Activated T-helper 1 cell treated with anti-CD3 and anti-CD28 coated beads, Interleukin-2, amount 50 U/mL, for 16 hours (primary cell): ENCODE measurements around the gene MNX1.

Experiments used
- DNase-seq, 2 donors: peaks; one replicate each; pipeline ENCODE4 v3.0.0-alpha.2; 2020; ENCODE audit warnings: low read depth in 1 of 2, low spot score in 1 of 2

MNX1 gene

GRCh38 chr7:157010588-157011332 is at the start of gene MNX1:
MNX1 (minus strand) TSS chr7:157010663; CDS start chr7:157010350, 313 bp downstream.
- no peak for DNase-seq

GRCh38 chr7:157059534-157059933 is 49.1 kb upstream of the MNX1 start:
- DNase-seq = no peak

GRCh38 chr7:157058701-157059100 is 48.2 kb upstream of the MNX1 start:
- no peak for DNase-seq

GRCh38 chr7:157058068-157058467 is 47.6 kb upstream of the MNX1 start:
- no peak for DNase-seq

- DNase-seq = no peak
Observed at GRCh38 chr7:157056957-157057902, 46.8 kb upstream of the MNX1 start.

GRCh38 chr7:157056246-157056645 is 45.8 kb upstream of the MNX1 start:
- no peak for DNase-seq

- no peak for DNase-seq
Observed at GRCh38 chr7:157054927-157055326, 44.5 kb upstream of the MNX1 start.

- DNase-seq = no peak
Observed at GRCh38 chr7:157053118-157053517, 42.7 kb upstream of the MNX1 start.

- DNase-seq = no peak
Observed at GRCh38 chr7:157047148-157047547, 36.7 kb upstream of the MNX1 start.

- no peak for DNase-seq
Observed at GRCh38 chr7:157046681-157047080, 36.2 kb upstream of the MNX1 start.

- DNase-seq = no peak
Observed at GRCh38 chr7:157044943-157045660, 34.6 kb upstream of the MNX1 start.

- DNase-seq = no peak
Observed at GRCh38 chr7:157044147-157044687, 33.8 kb upstream of the MNX1 start.

GRCh38 chr7:157043745-157044144 is 33.3 kb upstream of the MNX1 start:
- no peak for DNase-seq

GRCh38 chr7:157041514-157042277 is 31.2 kb upstream of the MNX1 start:
- no peak for DNase-seq

GRCh38 chr7:157041004-157041403 is 30.5 kb upstream of the MNX1 start:
- DNase-seq = no peak

- no peak for DNase-seq
Observed at GRCh38 chr7:157037635-157038034, 27.2 kb upstream of the MNX1 start.

- no peak for DNase-seq
Observed at GRCh38 chr7:157037028-157037427, 26.6 kb upstream of the MNX1 start.

- DNase-seq = no peak
Observed at GRCh38 chr7:157035979-157036378, 25.5 kb upstream of the MNX1 start.

GRCh38 chr7:157035302-157035701 is 24.8 kb upstream of the MNX1 start:
- no peak for DNase-seq
